Hematopoietic multipotent progenitor cell (in vitro differentiated cells): ENCODE results near the gene ZAP70. TPM values are rescaled to one million over a fixed set of nuclear protein-coding genes. Genes with fewer than 3 reads are reported as not detected.

Experiments
- DNase-seq, 3 donors: peaks; one replicate each; pipeline ENCODE4 v3.0.0-alpha.2; 2011 to 2015; ENCODE audit warnings: low read depth in 2 of 3, low spot score in 2 of 3
- total RNA-seq: library from RNA; depleted of rRNA; stranded (reverse); fragments of >200 nt; gene quantifications from one replicate; pipeline ENCODE4 v1.2.3, GENCODE V29; 2012

ZAP70 gene
- total RNA-seq, 1 donor, result 19.1 TPM

GRCh38 chr2:97732436-97733340 is 19.3 kb downstream of the ZAP70 start:
- DNase-seq, result no peak

GRCh38 chr2:97733341-97734035 is 20.1 kb downstream of the ZAP70 start:
- DNase-seq, result no peak

- no peak for DNase-seq
Observed at GRCh38 chr2:97734061-97735051, 21.0 kb downstream of the ZAP70 start.

GRCh38 chr2:97735161-97735561 is 21.8 kb downstream of the ZAP70 start:
- DNase-seq, result no peak

- no peak for DNase-seq
Observed at GRCh38 chr2:97736185-97736584, 22.8 kb downstream of the ZAP70 start.

GRCh38 chr2:97736608-97737330 is 23.4 kb downstream of the ZAP70 start:
- DNase-seq, result no peak

- DNase-seq, result no peak
Observed at GRCh38 chr2:97737421-97738178, 24.2 kb downstream of the ZAP70 start.

- no peak for DNase-seq
Observed at GRCh38 chr2:97738179-97739019, 25.0 kb downstream of the ZAP70 start.

GRCh38 chr2:97739020-97739892 is 25.9 kb downstream of the ZAP70 start:
- DNase-seq, result no peak

GRCh38 chr2:97739893-97740245 is 26.5 kb downstream of the ZAP70 start:
- no peak for DNase-seq

- peak in 2 of 3 donors; percentile 37 to 64 for DNase-seq
Observed at GRCh38 chr2:97740590-97741182, 27.3 kb downstream of the ZAP70 start.

- DNase-seq, result no peak
Observed at GRCh38 chr2:97741251-97741650, 27.9 kb downstream of the ZAP70 start.

- DNase-seq, result no peak
Observed at GRCh38 chr2:97741686-97742085, 28.3 kb downstream of the ZAP70 start.

GRCh38 chr2:97742381-97742847 is 29.0 kb downstream of the ZAP70 start:
- DNase-seq, result no peak

GRCh38 chr2:97743913-97744312 is 30.5 kb downstream of the ZAP70 start:
- no peak for DNase-seq

GRCh38 chr2:97745474-97746174 is 32.2 kb downstream of the ZAP70 start:
- DNase-seq, result no peak
